Ecto neural progenitor cell (in vitro differentiated cells): Measurements from ENCODE around the gene HSD17B7.
A peak's percentile ranks its signal among the peaks of the same experiment; 100 is the strongest.
"Not testable (repeated sequence)": the region's sequence is repeated elsewhere in the genome, so short reads cannot be mapped to it uniquely, and the experiment has no call there.

Source experiments
- DNase-seq: peaks from one replicate; pipeline ENCODE4 v3.0.0-alpha.2; 2018; ENCODE audit warnings: low spot score

The HSD17B7 gene

GRCh38 chr1:162812357-162812756 lies 21.9 kb downstream of the HSD17B7 start:
- DNase-seq = not testable (repeated sequence)

DNA sequence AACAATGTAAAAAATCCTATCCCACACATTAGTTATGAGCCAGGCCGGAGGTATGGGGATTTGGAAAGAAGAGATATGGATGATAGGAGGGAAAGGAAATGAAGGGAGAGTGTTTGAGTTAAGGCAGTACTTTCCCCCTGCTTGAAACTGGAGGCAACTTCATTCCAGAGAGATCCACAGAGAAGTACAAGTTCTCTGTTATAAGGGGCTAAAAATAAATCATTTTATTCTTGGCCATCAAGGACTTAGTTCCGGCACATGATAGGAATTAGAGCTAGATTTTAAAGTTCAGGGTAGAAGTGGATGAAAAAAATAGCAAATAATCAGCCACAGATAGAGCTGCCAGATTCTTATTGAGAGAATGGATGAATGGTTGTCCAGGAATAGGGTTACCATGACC lies 27.6 kb downstream of the HSD17B7 start:
- not testable (repeated sequence) for DNase-seq

DNA sequence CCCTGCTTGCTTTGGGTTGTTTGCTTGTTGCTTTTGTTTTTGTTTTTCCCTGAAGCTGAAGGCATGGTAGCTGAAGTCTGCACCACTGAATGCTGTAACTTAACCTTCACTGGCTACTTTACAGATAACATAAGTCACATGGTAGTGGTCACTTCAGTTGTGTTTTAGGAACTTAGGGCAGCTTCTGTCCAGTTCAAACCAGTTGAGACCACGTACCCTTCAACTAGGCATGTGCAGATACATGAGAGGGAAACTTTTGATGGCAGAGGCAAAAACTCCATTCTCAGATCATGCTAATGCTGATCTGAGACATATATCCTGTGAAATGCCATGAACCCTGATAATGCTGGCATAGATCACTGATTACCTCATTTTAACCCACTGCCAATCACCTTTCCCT lies 28.2 kb downstream of the HSD17B7 start:
- not testable (repeated sequence) for DNase-seq

DNA sequence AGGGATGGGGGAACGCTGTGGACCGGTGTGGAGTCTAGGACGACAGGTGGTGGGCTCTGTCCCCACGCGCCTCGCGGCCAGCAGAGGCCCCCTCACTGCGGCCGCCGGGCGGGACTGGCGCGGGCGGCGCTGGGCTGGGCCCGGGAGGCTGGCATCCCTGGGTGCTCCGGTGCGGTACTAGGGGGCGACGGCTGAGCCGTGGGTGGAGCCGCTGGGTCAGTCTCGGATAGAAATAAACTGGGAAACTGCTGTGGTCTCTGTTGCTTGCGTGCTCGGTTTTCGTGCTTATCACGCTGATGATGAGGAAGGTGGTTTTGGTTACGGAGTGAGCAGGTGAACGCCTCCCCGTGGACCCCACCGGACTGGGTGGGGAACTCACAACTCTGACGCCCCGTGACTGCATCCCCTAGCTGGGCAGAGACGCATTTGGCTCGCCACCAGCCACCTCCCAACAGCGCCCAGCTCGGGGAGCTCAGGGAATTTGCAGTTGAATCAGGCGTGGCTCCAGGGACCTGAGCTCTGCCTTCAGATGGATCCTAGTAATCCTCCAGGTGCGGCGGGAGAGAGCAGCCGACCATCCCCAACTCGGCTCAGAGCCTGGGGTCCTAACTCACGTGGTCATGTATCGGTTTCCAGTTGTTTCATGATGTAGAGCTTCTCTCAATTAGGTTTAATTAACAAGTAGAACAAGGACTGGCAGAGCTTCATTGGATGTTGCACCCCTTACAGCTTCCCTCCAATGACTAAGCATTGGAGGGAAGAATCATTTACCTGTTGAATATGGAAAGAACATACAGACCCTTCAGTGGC lies 32.1 kb downstream of the HSD17B7 start:
- DNase-seq = peak; percentile 66

- DNase-seq = no peak
Observed at GRCh38 chr1:162823231-162823630, 32.7 kb downstream of the HSD17B7 start.

DNA sequence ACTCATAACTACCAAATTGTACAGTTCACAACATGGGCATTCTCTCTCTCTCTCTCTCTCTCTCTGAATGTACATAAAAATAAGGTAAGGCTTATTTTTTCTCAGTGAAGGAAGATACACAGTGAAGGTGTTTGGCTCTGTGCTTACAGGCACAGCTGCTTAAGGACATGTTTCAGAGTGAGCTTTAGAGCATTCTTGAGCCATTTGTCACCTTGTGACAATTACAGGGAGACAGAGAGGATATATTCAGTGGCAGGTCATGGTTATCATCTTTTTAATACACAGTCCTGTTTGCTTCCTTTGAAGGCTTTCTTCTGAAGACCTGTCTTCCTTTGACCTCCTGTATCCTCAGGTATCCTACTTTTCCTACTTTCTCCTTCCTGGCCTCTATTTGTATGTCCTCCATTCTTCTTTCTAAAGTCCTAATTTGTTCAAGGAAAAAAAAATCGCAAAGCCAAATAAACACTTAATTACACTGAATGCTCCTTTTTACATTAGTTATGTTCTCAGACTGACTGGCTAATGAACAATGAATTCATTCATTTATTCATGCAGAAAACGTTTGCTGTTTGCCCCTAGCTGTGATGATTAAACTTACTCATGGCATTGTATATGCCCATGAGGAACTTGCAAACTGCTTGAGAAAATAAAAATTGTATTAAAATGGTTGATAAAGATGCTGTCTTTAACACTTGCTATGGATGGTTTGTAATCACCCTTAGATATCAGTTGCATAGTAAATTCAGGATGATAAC lies 33.4 kb downstream of the HSD17B7 start:
- DNase-seq = no peak

DNA sequence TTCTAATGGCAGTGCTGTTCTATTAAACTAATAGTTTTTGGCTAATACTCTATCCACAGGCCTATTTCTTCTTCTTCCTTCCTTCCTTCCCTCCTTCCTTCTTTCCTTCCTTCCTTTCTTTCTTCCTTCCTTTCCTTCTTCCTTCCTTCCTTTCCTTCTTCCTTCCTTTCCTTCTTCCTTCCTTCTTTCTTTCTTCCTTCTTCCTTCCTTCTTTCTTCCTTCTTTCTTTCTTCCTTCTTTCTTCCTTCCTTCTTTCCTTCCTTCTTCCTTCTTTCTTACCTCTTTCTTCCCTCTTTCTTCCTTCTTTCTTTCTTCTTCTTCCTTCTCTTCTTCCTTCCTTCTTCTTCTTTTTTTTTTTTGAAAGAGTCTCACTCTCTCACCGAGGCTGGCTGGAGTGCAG lies 38.8 kb downstream of the HSD17B7 start:
- DNase-seq = no peak

GRCh38 chr1:162832470-162832869 lies 42.0 kb downstream of the HSD17B7 start:
- no peak for DNase-seq

GRCh38 chr1:162835157-162835899 lies 44.8 kb downstream of the HSD17B7 start:
- DNase-seq = no peak

DNA sequence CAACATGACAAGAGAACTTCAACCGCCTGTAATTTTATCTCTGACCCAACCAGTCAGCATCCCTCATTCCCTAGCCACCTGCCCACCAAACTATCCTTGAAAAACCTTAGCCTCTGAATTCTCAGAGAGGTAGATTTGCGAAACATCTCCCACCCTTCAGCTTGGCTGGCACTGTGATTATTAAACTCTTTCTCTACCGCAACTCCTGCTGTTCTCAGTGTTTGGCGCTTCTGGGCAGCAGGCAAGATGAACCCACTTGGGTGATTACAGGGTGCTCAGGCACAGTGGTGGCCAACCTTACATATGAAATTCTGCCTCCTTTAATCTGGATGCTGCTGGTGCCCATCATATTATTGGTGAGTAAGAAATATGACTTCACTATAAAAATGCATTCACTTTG lies 48.4 kb downstream of the HSD17B7 start:
- DNase-seq = no peak

- DNase-seq = no peak
Observed at GRCh38 chr1:162840250-162840839, 49.8 kb downstream of the HSD17B7 start.

GRCh38 chr1:162844153-162844552 lies 53.7 kb downstream of the HSD17B7 start:
- no peak for DNase-seq

GRCh38 chr1:162846256-162847212 lies 56.0 kb downstream of the HSD17B7 start:
- DNase-seq = no peak

DNA sequence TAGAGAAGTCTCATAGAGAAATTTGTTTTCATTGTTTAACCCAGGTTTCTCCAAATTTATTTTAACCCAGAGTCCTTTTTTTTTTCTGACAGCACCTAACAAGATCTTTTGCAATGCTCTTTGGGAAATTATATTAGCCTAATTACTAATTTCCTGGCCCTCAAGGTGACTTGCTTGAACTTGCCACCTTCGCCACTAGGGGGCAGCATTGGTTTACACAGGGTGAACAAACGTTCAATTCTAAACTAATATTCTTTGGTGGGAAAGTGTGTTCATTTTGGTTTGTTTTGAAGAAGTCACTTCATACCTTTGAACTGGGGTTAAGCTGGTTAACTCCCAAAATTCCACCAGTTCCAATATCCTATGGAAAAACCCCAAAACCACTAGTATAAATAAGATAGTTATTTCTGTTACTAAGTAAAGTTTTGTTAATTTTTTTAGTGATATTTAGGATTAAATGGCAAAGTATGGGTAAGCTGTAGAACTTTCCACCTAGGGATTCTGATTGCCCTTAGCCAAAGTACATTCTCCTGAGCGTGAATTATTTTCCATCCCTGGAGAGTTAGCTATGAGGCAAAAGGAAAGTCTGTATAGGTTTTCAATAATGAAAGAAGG lies 57.4 kb downstream of the HSD17B7 start:
- DNase-seq = peak; percentile 84

GRCh38 chr1:162849711-162850110 lies 59.2 kb downstream of the HSD17B7 start:
- DNase-seq = no peak

DNA sequence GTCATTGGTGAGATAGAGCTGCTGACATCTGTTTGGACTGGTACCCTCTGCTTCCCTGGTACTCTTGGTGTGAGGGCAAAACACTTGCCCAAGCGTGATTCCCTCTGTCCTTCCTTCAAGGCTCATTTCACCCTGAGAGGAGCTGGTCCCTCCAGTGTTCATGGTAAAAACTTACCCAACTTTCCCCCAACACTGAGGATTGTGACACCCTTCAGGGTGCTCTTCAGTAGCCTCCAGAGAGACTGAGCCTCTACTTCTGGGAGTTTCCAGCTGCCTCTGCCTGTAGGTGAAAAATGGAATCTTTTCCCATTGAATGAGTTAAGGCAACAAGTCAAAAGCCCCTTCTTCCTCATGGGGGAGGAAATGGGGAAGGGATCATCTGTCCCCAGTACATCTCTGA lies 60.8 kb downstream of the HSD17B7 start:
- no peak for DNase-seq

- no peak for DNase-seq
Observed at GRCh38 chr1:162854245-162854882, 63.9 kb downstream of the HSD17B7 start.

DNA sequence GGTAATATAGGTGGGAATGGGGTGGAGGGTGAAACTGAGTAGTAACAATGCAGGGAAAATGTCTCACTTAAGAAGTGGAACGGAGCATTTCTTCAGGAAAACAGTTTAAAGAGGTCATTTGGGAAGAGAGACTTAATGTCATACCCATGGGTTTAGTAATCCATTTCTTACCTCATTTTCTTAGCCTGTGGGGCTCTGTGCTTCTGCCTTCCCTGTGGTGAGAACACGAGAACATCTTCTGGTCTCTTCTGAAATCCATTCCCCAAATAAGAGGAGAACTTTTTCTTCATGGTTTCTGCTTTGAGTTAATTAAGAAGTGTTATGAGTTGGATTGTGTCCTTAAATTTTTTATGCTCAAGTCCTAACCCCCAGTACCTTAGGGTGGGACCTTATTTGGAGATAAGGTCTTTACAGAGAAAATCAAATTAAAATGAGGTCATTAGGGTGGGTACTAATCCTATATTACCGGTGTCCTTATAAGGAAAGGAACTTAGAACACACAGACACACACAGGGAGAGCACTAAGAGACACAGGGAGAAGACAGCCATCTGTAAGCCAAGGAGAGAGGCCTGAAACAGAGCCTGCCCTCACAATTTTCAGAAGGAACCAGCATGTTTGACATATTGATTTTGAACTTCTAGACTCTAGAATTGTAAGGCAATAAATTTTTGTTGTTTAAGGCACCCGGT lies 65.1 kb downstream of the HSD17B7 start:
- no peak for DNase-seq

- no peak for DNase-seq
Observed at GRCh38 chr1:162856260-162856659, 65.8 kb downstream of the HSD17B7 start.

GRCh38 chr1:162857850-162858249 lies 67.3 kb downstream of the HSD17B7 start:
- no peak for DNase-seq
